SK-N-SH (cell line): Measurements from ENCODE around the gene C1D. TPM values are rescaled to one million over a fixed set of nuclear protein-coding genes. Genes with fewer than 3 reads are reported as not detected.

Experiments
- CTCF ChIA-PET: fragments of 300-600, 350-600 bp; formaldehyde crosslinking; extraction: SDS; loops from one replicate; lab custom pipeline; 2021; lab: Yijun Ruan, JAX
- POLR2A ChIA-PET: fragments of 350-600 bp; sonication (Branson Sonifier 250); formaldehyde crosslinking; extraction: SDS; loops from one replicate; lab custom pipeline; 2020; ENCODE audit warnings: antibody characterized with exemption, inconsistent platforms; lab: Yijun Ruan, JAX
- DNase-seq: peaks from one replicate; pipeline ENCODE4 v3.0.0; 2012
- H2AFZ ChIP-seq: fragments of 200-600 bp; sonication (generic); 2 replicates; pipeline ENCODE4 v1.8.1; 2016; ENCODE audit warnings: antibody characterized with exemption, mild to moderate bottlenecking, low read depth
- H3F3A ChIP-seq: fragments of 200-600 bp; sonication (generic); replicated peaks from 2 replicates; pipeline ENCODE3; 2016; ENCODE audit warnings: antibody characterized with exemption, mild to moderate bottlenecking; ENCODE audit not compliant: insufficient read depth
- H3K27ac ChIP-seq, 2 experiments: fragments of 200-500 bp in 1 of 2; fragments of 200-600 bp in 1 of 2; sonication (Bioruptor generic) in 1 of 2; sonication (generic), shearing (Covaris generic) in 1 of 2; 2 replicates each; pipeline versions ENCODE4 v1.5.1 to v1.6.1; 2014 to 2016; ENCODE audit warnings: low read depth in 2 of 2, inconsistent platforms in 1 of 2, low read length in 1 of 2, mild to moderate bottlenecking in 1 of 2, mixed read lengths in 1 of 2
- H3K27me3 ChIP-seq: fragments of 200-600 bp; sonication (generic), shearing (Covaris generic); 2 replicates; pipeline ENCODE4 v1.6.1; 2016; ENCODE audit warnings: mixed run types; ENCODE audit not compliant: insufficient read depth
- H3K36me3 ChIP-seq, 2 experiments: fragments of 200-500 bp in 1 of 2; fragments of 200-600 bp in 1 of 2; sonication (Bioruptor generic) in 1 of 2; sonication (generic) in 1 of 2; replicated peaks in 1 of 2; 2 replicates each; pipeline versions ENCODE3 to v1.5.1; 2014 to 2016; ENCODE audit warnings: low read length in 1 of 2, mild to moderate bottlenecking in 1 of 2; ENCODE audit not compliant: insufficient read depth in 2 of 2, control insufficient read depth in 1 of 2
- H3K4me1 ChIP-seq, 2 experiments: fragments of 200-500 bp in 1 of 2; fragments of 200-600 bp in 1 of 2; sonication (Bioruptor generic) in 1 of 2; sonication (generic), shearing (Covaris generic) in 1 of 2; 2 replicates each; pipeline versions ENCODE4 v1.5.1 to v1.6.1; 2014 to 2016; ENCODE audit warnings: low read depth in 1 of 2, low read length in 1 of 2, mixed run types in 1 of 2; ENCODE audit not compliant: insufficient read depth in 2 of 2, control insufficient read depth in 1 of 2
- H3K4me2 ChIP-seq: fragments of 200-600 bp; sonication (generic), shearing (Covaris generic); 2 replicates; pipeline ENCODE4 v1.6.1; 2017; ENCODE audit warnings: mixed run types
- H3K4me3 ChIP-seq, 2 experiments: fragments of 200-500 bp in 1 of 2; fragments of 200-600 bp in 1 of 2; sonication (Bioruptor generic) in 1 of 2; sonication (generic), shearing (Covaris generic) in 1 of 2; 2 replicates each; pipeline versions ENCODE4 v1.5.1 to v1.8.1; 2014 to 2016; ENCODE audit warnings: low read depth in 2 of 2, inconsistent platforms in 1 of 2, low read length in 1 of 2, mild to moderate bottlenecking in 1 of 2, mixed read lengths in 1 of 2, moderate library complexity in 1 of 2
- H3K79me2 ChIP-seq: fragments of 200-600 bp; sonication (generic); 2 replicates; pipeline ENCODE4 v1.8.1; 2017; ENCODE audit warnings: mild to moderate bottlenecking; ENCODE audit not compliant: insufficient read depth
- H3K9ac ChIP-seq: fragments of 200-600 bp; sonication (generic); 2 replicates; pipeline ENCODE4 v1.6.1; 2017; ENCODE audit warnings: mixed run types
- H3K9me2 ChIP-seq: fragments of 200-600 bp; sonication (generic); 2 replicates; pipeline ENCODE4 v1.6.1; 2017; ENCODE audit warnings: mixed run types
- H3K9me3 ChIP-seq: fragments of 200-600 bp; sonication (generic); 2 replicates; pipeline ENCODE4 v1.6.1; 2017; ENCODE audit warnings: mixed run types, mild to moderate bottlenecking, moderate library complexity
- H4K20me1 ChIP-seq: fragments of 200-600 bp; sonication (generic); 2 replicates; pipeline ENCODE4 v1.6.1; 2017; ENCODE audit warnings: mild to moderate bottlenecking, mixed run types; ENCODE audit not compliant: insufficient read depth
- EP300 ChIP-seq, 2 experiments: IDR thresholded peaks; 2 replicates each; pipeline versions ENCODE4 v1.4.0 to v1.6.1; 2012; ENCODE audit warnings: borderline replicate concordance in 1 of 2, low read depth in 1 of 2, low read length in 1 of 2
- EZH2phosphoT487 ChIP-seq: fragments of 200-600 bp; sonication (generic); IDR thresholded peaks from 2 replicates; pipeline ENCODE4 v1.6.1; 2017; ENCODE audit warnings: low read depth, mixed run types, mild to moderate bottlenecking, antibody characterized with exemption, moderate library complexity, borderline replicate concordance
- FOSL2 ChIP-seq: IDR thresholded peaks from 2 replicates; pipeline ENCODE4 v1.4.0; 2012; ENCODE audit warnings: low read depth, mild to moderate bottlenecking, moderate library complexity, borderline replicate concordance
- FOXJ3 ChIP-seq: sonication (generic); formaldehyde crosslinking; IDR thresholded peaks from 2 replicates; pipeline ENCODE4 v1.5.1; 2020; ENCODE audit warnings: mild to moderate bottlenecking, missing genetic modification reagents
- FOXM1 ChIP-seq: IDR thresholded peaks from 2 replicates; pipeline ENCODE4 v1.4.0; 2012; ENCODE audit warnings: low read depth, mild to moderate bottlenecking
- GABPA ChIP-seq: IDR thresholded peaks from 2 replicates; pipeline ENCODE4 v1.4.0; 2012; ENCODE audit warnings: low read depth, mild to moderate bottlenecking
- MEF2A ChIP-seq: IDR thresholded peaks from 2 replicates; pipeline ENCODE4 v1.4.0; 2012; ENCODE audit warnings: low read depth, borderline replicate concordance
- NFIC ChIP-seq: IDR thresholded peaks from 2 replicates; pipeline ENCODE4 v1.4.0; 2012; ENCODE audit warnings: borderline replicate concordance
- POLR2AphosphoS5 ChIP-seq: IDR thresholded peaks from 2 replicates; pipeline ENCODE4 v1.6.1; 2012; ENCODE audit warnings: low read depth, low read length
- RAD21 ChIP-seq: IDR thresholded peaks from 2 replicates; pipeline ENCODE4 v1.6.1; 2012; ENCODE audit warnings: mild to moderate bottlenecking, low read length
- RFX5 ChIP-seq: IDR thresholded peaks from 2 replicates; pipeline ENCODE4 v1.6.1; 2012; ENCODE audit warnings: mild to moderate bottlenecking, improper control_type of control experiment, low read length
- SIN3A ChIP-seq: IDR thresholded peaks from 2 replicates; pipeline ENCODE4 v1.6.1; 2012; ENCODE audit warnings: low read depth, mild to moderate bottlenecking, low read length, moderate library complexity, borderline replicate concordance
- TAF1 ChIP-seq: IDR thresholded peaks from 2 replicates; pipeline ENCODE4 v1.6.1; 2012; ENCODE audit warnings: low read depth, mild to moderate bottlenecking, low read length, moderate library complexity, borderline replicate concordance
- TCF12 ChIP-seq: IDR thresholded peaks from 2 replicates; pipeline ENCODE4 v1.4.0; 2012
- WGBS: methylation state at CpG from one replicate; pipeline ENCODE4 v1.1.6; 2017; ENCODE audit warnings: low lambda C conversion rate; 5-methylcytosine and 5-hydroxymethylcytosine counted together
- polyA plus RNA-seq, 3 experiments: library from polyadenylated mRNA; depleted of rRNA; stranded (reverse); fragments of >200 nt; gene quantifications; 2 replicates each; pipeline ENCODE4 v1.2.3, GENCODE V29; 2012
- TF ChIP-seq, protein P1 (sequence below): fragments of 150-350 bp; IDR thresholded peaks from 2 replicates; pipeline ENCODE4 v1.6.1; 2016; ENCODE audit warnings: mild to moderate bottlenecking, low read depth, low read length
- TF ChIP-seq, protein P2 (sequence below): IDR thresholded peaks from 2 replicates; pipeline ENCODE4 v1.4.0; 2012; ENCODE audit warnings: low read depth, borderline replicate concordance
- TF ChIP-seq, protein P3 (sequence below): fragments of 150-350 bp; IDR thresholded peaks from 2 replicates; pipeline ENCODE4 v1.6.1; 2017; ENCODE audit warnings: antibody characterized with exemption, low read length, low read depth, borderline replicate concordance
- TF ChIP-seq, protein P4 (sequence below): IDR thresholded peaks from 2 replicates; pipeline ENCODE4 v1.4.0; 2012; ENCODE audit warnings: low read depth
- TF ChIP-seq, protein P5 (sequence below): fragments of 200-600 bp; sonication (generic); IDR thresholded peaks from 2 replicates; pipeline ENCODE4 v1.6.1; 2017; ENCODE audit warnings: antibody characterized with exemption, mild to moderate bottlenecking, moderate library complexity
- TF ChIP-seq, protein P6 (sequence below): IDR thresholded peaks from 2 replicates; pipeline ENCODE4 v1.6.1; 2012; ENCODE audit warnings: mild to moderate bottlenecking, low read depth, low read length, moderate library complexity

The C1D gene
- polyA plus RNA-seq, 1 of the 3 experiments (the other 2 are of a cell fraction): 45.9 TPM

DNA sequence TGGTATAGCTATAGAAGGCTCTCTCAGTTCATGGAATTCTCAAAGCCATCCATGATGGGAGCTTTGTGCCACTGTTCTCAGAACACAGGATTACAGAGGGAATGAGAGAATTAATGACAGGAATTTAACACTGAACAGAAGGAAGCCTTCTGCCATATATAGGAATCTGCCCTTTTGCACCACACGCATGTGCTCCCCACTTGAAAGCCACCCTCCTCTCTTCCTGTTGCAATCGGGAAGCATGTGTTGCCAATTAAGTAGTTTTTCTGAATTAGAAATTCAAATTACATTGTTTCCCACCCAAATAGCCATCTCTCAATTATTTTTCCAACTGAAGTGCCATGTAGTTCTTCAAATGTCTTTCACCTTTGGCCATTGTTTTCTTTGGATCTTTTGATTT is 71.3 kb downstream of the C1D start:
- Histone ChIP-seq H3K36me3 (no peaks in the 10 kb centered on the region), H4K20me1 (no peaks in the 10 kb centered on the region), H3K9me3 (no peaks in the 10 kb centered on the region), H3K27me3 (no peaks in the 10 kb centered on the region), H3K79me2 (no peaks in the 10 kb centered on the region), H3K4me1 (no peaks in the 10 kb centered on the region), H3K4me3 (no peak overlapping the region), H3K27ac (no peak overlapping the region), H3K4me2 (no peak overlapping the region), H3F3A (peaks cover 2% of the 10 kb centered on the region), H3K9ac (no peak overlapping the region), H2AFZ (no peak overlapping the region), H3K9me2 (no peaks in the 10 kb centered on the region)
- no peak for TF ChIP-seq TAF1
- TF ChIP-seq, protein P1, sequence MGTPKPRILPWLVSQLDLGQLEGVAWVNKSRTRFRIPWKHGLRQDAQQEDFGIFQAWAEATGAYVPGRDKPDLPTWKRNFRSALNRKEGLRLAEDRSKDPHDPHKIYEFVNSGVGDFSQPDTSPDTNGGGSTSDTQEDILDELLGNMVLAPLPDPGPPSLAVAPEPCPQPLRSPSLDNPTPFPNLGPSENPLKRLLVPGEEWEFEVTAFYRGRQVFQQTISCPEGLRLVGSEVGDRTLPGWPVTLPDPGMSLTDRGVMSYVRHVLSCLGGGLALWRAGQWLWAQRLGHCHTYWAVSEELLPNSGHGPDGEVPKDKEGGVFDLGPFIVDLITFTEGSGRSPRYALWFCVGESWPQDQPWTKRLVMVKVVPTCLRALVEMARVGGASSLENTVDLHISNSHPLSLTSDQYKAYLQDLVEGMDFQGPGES: no peak
- no peak for TF ChIP-seq POLR2AphosphoS5
- no peak for TF ChIP-seq RFX5
- no peak for TF ChIP-seq EZH2phosphoT487
- no peak for TF ChIP-seq TCF12
- TF ChIP-seq, protein P2, sequence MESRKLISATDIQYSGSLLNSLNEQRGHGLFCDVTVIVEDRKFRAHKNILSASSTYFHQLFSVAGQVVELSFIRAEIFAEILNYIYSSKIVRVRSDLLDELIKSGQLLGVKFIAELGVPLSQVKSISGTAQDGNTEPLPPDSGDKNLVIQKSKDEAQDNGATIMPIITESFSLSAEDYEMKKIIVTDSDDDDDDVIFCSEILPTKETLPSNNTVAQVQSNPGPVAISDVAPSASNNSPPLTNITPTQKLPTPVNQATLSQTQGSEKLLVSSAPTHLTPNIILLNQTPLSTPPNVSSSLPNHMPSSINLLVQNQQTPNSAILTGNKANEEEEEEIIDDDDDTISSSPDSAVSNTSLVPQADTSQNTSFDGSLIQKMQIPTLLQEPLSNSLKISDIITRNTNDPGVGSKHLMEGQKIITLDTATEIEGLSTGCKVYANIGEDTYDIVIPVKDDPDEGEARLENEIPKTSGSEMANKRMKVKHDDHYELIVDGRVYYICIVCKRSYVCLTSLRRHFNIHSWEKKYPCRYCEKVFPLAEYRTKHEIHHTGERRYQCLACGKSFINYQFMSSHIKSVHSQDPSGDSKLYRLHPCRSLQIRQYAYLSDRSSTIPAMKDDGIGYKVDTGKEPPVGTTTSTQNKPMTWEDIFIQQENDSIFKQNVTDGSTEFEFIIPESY: no peak
- no peak for TF ChIP-seq RAD21
- no peak for TF ChIP-seq FOXM1
- no peak for TF ChIP-seq NFIC
- TF ChIP-seq GABPA: no peak
- TF ChIP-seq, protein P3, sequence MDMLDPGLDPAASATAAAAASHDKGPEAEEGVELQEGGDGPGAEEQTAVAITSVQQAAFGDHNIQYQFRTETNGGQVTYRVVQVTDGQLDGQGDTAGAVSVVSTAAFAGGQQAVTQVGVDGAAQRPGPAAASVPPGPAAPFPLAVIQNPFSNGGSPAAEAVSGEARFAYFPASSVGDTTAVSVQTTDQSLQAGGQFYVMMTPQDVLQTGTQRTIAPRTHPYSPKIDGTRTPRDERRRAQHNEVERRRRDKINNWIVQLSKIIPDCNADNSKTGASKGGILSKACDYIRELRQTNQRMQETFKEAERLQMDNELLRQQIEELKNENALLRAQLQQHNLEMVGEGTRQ: no peak
- TF ChIP-seq EP300 (IDR thresholded peaks at IDR 0.05; ENCODE audit: borderline replicate concordance in 1 of 2, low read depth in 1 of 2, low read length in 1 of 2): no peak
- TF ChIP-seq, protein P4, sequence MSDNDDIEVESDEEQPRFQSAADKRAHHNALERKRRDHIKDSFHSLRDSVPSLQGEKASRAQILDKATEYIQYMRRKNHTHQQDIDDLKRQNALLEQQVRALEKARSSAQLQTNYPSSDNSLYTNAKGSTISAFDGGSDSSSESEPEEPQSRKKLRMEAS: no peak
- no peak for TF ChIP-seq SIN3A
- no peak for TF ChIP-seq MEF2A
- no peak for TF ChIP-seq FOXJ3 (CRISPR knock-in tag)
- TF ChIP-seq, protein P5, sequence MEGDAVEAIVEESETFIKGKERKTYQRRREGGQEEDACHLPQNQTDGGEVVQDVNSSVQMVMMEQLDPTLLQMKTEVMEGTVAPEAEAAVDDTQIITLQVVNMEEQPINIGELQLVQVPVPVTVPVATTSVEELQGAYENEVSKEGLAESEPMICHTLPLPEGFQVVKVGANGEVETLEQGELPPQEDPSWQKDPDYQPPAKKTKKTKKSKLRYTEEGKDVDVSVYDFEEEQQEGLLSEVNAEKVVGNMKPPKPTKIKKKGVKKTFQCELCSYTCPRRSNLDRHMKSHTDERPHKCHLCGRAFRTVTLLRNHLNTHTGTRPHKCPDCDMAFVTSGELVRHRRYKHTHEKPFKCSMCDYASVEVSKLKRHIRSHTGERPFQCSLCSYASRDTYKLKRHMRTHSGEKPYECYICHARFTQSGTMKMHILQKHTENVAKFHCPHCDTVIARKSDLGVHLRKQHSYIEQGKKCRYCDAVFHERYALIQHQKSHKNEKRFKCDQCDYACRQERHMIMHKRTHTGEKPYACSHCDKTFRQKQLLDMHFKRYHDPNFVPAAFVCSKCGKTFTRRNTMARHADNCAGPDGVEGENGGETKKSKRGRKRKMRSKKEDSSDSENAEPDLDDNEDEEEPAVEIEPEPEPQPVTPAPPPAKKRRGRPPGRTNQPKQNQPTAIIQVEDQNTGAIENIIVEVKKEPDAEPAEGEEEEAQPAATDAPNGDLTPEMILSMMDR: no peak
- TF ChIP-seq FOSL2: no peak
- TF ChIP-seq, protein P6, sequence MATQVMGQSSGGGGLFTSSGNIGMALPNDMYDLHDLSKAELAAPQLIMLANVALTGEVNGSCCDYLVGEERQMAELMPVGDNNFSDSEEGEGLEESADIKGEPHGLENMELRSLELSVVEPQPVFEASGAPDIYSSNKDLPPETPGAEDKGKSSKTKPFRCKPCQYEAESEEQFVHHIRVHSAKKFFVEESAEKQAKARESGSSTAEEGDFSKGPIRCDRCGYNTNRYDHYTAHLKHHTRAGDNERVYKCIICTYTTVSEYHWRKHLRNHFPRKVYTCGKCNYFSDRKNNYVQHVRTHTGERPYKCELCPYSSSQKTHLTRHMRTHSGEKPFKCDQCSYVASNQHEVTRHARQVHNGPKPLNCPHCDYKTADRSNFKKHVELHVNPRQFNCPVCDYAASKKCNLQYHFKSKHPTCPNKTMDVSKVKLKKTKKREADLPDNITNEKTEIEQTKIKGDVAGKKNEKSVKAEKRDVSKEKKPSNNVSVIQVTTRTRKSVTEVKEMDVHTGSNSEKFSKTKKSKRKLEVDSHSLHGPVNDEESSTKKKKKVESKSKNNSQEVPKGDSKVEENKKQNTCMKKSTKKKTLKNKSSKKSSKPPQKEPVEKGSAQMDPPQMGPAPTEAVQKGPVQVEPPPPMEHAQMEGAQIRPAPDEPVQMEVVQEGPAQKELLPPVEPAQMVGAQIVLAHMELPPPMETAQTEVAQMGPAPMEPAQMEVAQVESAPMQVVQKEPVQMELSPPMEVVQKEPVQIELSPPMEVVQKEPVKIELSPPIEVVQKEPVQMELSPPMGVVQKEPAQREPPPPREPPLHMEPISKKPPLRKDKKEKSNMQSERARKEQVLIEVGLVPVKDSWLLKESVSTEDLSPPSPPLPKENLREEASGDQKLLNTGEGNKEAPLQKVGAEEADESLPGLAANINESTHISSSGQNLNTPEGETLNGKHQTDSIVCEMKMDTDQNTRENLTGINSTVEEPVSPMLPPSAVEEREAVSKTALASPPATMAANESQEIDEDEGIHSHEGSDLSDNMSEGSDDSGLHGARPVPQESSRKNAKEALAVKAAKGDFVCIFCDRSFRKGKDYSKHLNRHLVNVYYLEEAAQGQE: no peak
- POLR2A ChIA-PET: no interaction called here
- CTCF ChIA-PET: no interaction called here
- 76% methylated on average over 2 of the region's 2 CpGs for WGBS
- DNase-seq: no peak
